ENCODE data around the gene TBKBP1. TPM values are rescaled to one million over a fixed set of nuclear protein-coding genes. Genes with fewer than 3 reads are reported as not detected.

The TBKBP1 gene
- total RNA-seq, 4 donors from 2014 or later = 6.3 to 24.6 (median 9.8) TPM

GRCh38 chr17:47718634-47719405 lies 24.9 kb downstream of the TBKBP1 start:
- H3K4me3 ChIP-seq = no peak overlapping the region
- H3K36me3 ChIP-seq = no peaks in the 10 kb centered on the region
- H3K27me3 ChIP-seq = peaks cover 0 to 62% of the 10 kb centered on the region in 2 donors
- TF ChIP-seq, protein P1, sequence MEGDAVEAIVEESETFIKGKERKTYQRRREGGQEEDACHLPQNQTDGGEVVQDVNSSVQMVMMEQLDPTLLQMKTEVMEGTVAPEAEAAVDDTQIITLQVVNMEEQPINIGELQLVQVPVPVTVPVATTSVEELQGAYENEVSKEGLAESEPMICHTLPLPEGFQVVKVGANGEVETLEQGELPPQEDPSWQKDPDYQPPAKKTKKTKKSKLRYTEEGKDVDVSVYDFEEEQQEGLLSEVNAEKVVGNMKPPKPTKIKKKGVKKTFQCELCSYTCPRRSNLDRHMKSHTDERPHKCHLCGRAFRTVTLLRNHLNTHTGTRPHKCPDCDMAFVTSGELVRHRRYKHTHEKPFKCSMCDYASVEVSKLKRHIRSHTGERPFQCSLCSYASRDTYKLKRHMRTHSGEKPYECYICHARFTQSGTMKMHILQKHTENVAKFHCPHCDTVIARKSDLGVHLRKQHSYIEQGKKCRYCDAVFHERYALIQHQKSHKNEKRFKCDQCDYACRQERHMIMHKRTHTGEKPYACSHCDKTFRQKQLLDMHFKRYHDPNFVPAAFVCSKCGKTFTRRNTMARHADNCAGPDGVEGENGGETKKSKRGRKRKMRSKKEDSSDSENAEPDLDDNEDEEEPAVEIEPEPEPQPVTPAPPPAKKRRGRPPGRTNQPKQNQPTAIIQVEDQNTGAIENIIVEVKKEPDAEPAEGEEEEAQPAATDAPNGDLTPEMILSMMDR (IDR thresholded peaks at IDR 0.05) = no peak
- TF ChIP-seq EP300 (IDR thresholded peaks at IDR 0.05) (no peak), POLR2A (IDR thresholded peaks at IDR 0.05) (no peak)
- H3K9me3 ChIP-seq = no peaks in the 10 kb centered on the region
- H3K4me1 ChIP-seq = peaks cover 0 to 12% (median 6%) of the 10 kb centered on the region in 4 donors
- H3K27ac ChIP-seq = no peak overlapping the region
- WGBS, 2 donors = 39 to 57% methylated on average over 8 of the region's 8 CpGs
- no peak for DNase-seq (ENCODE audit: low spot score in 2 of 2)

GRCh38 chr17:47719411-47720152 lies 25.6 kb downstream of the TBKBP1 start:
- no peaks in the 10 kb centered on the region for H3K36me3 ChIP-seq
- TF ChIP-seq POLR2A (IDR thresholded peaks at IDR 0.05) = no peak
- TF ChIP-seq, protein P1 (IDR thresholded peaks at IDR 0.05) = no peak
- no peak for TF ChIP-seq EP300 (IDR thresholded peaks at IDR 0.05)
- H3K4me3 ChIP-seq = no peak overlapping the region
- 70 to 73% methylated on average over 9 of the region's 9 CpGs for WGBS, 2 donors
- H3K27ac ChIP-seq = no peak overlapping the region
- H3K4me1 ChIP-seq = peaks cover 0 to 12% (median 6%) of the 10 kb centered on the region in 4 donors
- no peaks in the 10 kb centered on the region for H3K9me3 ChIP-seq
- peaks cover 0 to 64% of the 10 kb centered on the region in 2 donors for H3K27me3 ChIP-seq
- no peak for DNase-seq (ENCODE audit: low spot score in 2 of 2)

DNA sequence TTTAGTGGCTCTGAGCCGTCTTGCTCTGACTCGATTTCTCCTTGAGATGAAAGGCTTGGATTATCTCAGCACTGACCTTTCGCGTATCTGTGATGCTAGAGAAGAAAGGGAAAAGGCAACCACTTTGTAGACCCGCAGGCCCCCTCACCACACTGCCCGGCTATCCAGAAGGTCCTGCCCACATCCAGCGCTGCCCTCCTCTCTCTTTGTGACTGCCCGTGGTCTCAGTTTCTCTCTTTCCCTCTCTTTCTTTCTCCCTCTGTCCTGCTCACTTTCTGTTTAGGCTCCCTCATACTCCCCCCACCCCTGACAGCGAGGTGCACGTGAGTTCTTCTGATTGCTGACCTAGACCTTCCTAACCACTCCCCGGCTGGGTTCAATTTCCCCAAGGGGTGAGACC lies 26.2 kb downstream of the TBKBP1 start:
- H3K9me3 ChIP-seq = no peaks in the 10 kb centered on the region
- H3K27me3 ChIP-seq = peaks cover 0 to 70% of the 10 kb centered on the region in 2 donors
- H3K4me3 ChIP-seq = no peak overlapping the region
- H3K36me3 ChIP-seq = no peaks in the 10 kb centered on the region
- 45 to 54% methylated on average over 11 of the region's 11 CpGs for WGBS, 2 donors
- H3K27ac ChIP-seq = no peak overlapping the region
- peaks cover 0 to 12% (median 6%) of the 10 kb centered on the region in 4 donors for H3K4me1 ChIP-seq
- no peak for DNase-seq (ENCODE audit: low spot score in 2 of 2)
- TF ChIP-seq EP300 (IDR thresholded peaks at IDR 0.05) = no peak
- TF ChIP-seq, protein P1 (IDR thresholded peaks at IDR 0.05) = no peak
- TF ChIP-seq POLR2A (IDR thresholded peaks at IDR 0.05) = no peak

- H3K36me3 ChIP-seq = no peaks in the 10 kb centered on the region
- no peak overlapping the region for H3K27ac ChIP-seq
- peaks cover 0 to 12% (median 6%) of the 10 kb centered on the region in 4 donors for H3K4me1 ChIP-seq
- no peak for DNase-seq (ENCODE audit: low spot score in 2 of 2)
- no peaks in the 10 kb centered on the region for H3K9me3 ChIP-seq
- 5 to 10% methylated on average over 27 to 36 of the region's 36 CpGs for WGBS, 2 donors
- H3K4me3 ChIP-seq = no peak overlapping the region
- TF ChIP-seq EP300 (IDR thresholded peaks at IDR 0.05) (no peak), POLR2A (IDR thresholded peaks at IDR 0.05) (no peak)
- TF ChIP-seq, protein P1 (IDR thresholded peaks at IDR 0.05) = no peak
- H3K27me3 ChIP-seq = peaks cover 0 to 77% of the 10 kb centered on the region in 2 donors
Observed at GRCh38 chr17:47720754-47721533, 27.0 kb downstream of the TBKBP1 start.

Measured in tibial nerve (tissue), 4 donors.